BLaER1 treated with 17β-estradiol and CSF1 and Interleukin-3, amounts not matched to agents 10 nM and 100 nM (cell line): Measurements from ENCODE around the gene STAG3.
"Not testable (repeated sequence)": the region's sequence is repeated elsewhere in the genome, so short reads cannot be mapped to it uniquely, and the experiment has no call there.

ENCODE experiments used
- H3K27ac ChIP-seq, 11 experiments: shearing (Covaris generic); formaldehyde crosslinking; 2 replicates each; pipeline ENCODE4 v1.8.1; 2022
- H3K27me3 ChIP-seq, 11 experiments: shearing (Covaris generic); formaldehyde crosslinking; 2 replicates each; pipeline ENCODE4 v1.8.1; 2022
- H3K36me3 ChIP-seq, 11 experiments: shearing (Covaris generic); formaldehyde crosslinking; 2 replicates each; pipeline ENCODE4 v1.8.1; 2022
- H3K4me1 ChIP-seq, 10 experiments: shearing (Covaris generic); formaldehyde crosslinking; 2 replicates each; pipeline ENCODE4 v1.8.1; 2022
- H3K4me2 ChIP-seq, 11 experiments: shearing (Covaris generic); formaldehyde crosslinking; 2 replicates each; pipeline ENCODE4 v1.8.1; 2022
- H3K4me3 ChIP-seq, 10 experiments: shearing (Covaris generic); formaldehyde crosslinking; 2 replicates each; pipeline ENCODE4 v1.8.1; 2022
- H3K9ac ChIP-seq, 11 experiments: shearing (Covaris generic); formaldehyde crosslinking; 2 replicates each; pipeline ENCODE4 v1.8.1; 2022
- H3K9me3 ChIP-seq, 11 experiments: shearing (Covaris generic); formaldehyde crosslinking; replicated peaks in 1 of 11; 2 replicates each; pipeline ENCODE4 v1.8.1; 2022
- H4K20me1 ChIP-seq, 11 experiments: shearing (Covaris generic); formaldehyde crosslinking; 2 replicates each; pipeline ENCODE4 v1.8.1; 2022
- Cebpa-rat ChIP-seq, 11 experiments: shearing (Covaris generic); IDR thresholded peaks; 2 replicates each; pipeline ENCODE4 v1.8.1; 2022

The STAG3 gene

DNA sequence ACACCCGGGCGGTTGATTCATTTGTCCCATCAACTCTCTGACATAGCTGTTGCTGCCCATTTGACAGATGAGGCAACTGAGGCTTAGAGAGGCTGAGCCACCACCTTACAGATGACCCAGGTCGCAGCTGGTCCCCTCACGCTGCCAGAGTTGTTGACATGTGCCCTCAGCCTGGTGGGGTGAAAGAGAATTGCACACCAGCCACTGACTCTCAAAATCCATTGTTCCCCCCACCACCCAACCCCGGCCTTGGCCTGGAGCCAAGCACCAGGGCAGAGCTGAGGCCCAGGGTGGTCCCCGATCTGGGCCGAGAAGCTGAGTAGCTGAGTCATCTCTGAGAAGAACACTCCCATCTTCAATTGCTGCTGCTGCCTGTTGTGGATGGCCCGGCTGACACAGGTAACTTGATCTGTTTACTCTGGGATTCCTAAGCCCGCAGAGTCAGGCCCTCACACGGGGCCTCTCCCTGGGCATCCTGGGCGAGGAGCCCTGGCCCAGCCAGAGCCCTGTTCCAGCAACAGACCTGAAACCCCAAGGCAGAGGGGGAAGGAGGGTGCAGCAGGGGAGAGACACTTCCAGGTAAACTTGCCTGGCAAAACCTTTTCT, 69.5 kb downstream of the STAG3 start:
- no peaks in the 10 kb centered on the region for H3K27me3 ChIP-seq
- H3K27ac ChIP-seq, result peak overlapping the region in 1 of 11 experiments; percentile 40; a peak in 1 of 22 replicates
- no peak overlapping the region for H3K9ac ChIP-seq
- no peaks in the 10 kb centered on the region for H3K9me3 ChIP-seq
- H3K4me1 ChIP-seq, result peaks cover 0 to 30% (median 10%) of the 10 kb centered on the region in 10 experiments; a peak in 14 of 20 replicates
- no peak overlapping the region for H3K4me3 ChIP-seq
- H4K20me1 ChIP-seq, result peaks cover 0 to 12% (median 0%) of the 10 kb centered on the region in 11 experiments; a peak in 5 of 22 replicates
- TF ChIP-seq Cebpa-rat (IDR thresholded peaks at IDR 0.05), result no peak
- no peaks in the 10 kb centered on the region for H3K36me3 ChIP-seq
- no peak overlapping the region for H3K4me2 ChIP-seq

- Histone ChIP-seq H3K36me3 (no peaks in the 10 kb centered on the region), H3K4me3 (no peak overlapping the region), H3K4me1 (peaks cover 0 to 23% (median 7%) of the 10 kb centered on the region in 10 experiments; a peak in 14 of 20 replicates), H3K9ac (no peak overlapping the region), H3K4me2 (no peak overlapping the region), H3K27ac (no peak overlapping the region), H3K27me3 (no peaks in the 10 kb centered on the region), H3K9me3 (no peaks in the 10 kb centered on the region), H4K20me1 (peaks cover 0 to 12% (median 0%) of the 10 kb centered on the region in 11 experiments; a peak in 5 of 22 replicates)
- no peak for TF ChIP-seq Cebpa-rat (IDR thresholded peaks at IDR 0.05)
Measured at GRCh38 chr7:100248483-100248882, 70.8 kb downstream of the STAG3 start.

GRCh38 chr7:100257017-100257416, 79.3 kb downstream of the STAG3 start:
- Histone ChIP-seq H3K27ac (no peak overlapping the region), H3K4me1 (no peaks in the 10 kb centered on the region), H3K9me3 (no peaks in the 10 kb centered on the region), H3K9ac (no peak overlapping the region), H4K20me1 (peaks cover 0 to 44% (median 6%) of the 10 kb centered on the region in 11 experiments; a peak in 6 of 22 replicates), H3K4me3 (no peak overlapping the region), H3K36me3 (no peaks in the 10 kb centered on the region; a peak in 1 of 22 replicates), H3K27me3 (no peaks in the 10 kb centered on the region), H3K4me2 (no peak overlapping the region)
- no peak for TF ChIP-seq Cebpa-rat (IDR thresholded peaks at IDR 0.05)

DNA sequence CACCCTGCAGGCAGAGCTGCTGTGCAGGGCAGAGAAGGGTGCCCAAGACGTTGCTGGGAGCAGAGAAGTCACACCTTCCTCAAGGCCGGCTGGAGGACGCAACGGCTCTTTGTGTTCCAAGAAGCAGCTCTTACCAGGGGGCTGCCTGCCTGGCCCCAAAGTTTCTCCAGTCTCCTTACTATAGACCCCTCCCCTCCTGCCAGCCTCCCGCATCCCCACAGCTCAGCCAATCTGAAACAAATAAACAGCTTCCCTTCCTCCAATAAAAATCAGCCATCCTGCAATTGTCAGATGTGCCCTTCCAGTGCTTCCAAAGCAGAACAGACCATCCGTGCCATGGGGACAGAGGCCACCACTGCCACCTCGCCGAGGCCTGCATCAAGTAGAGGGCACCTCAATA, 82.3 kb downstream of the STAG3 start:
- not testable (repeated sequence) for H3K4me2 ChIP-seq, H3K27me3 ChIP-seq, H3K4me3 ChIP-seq, H3K9me3 ChIP-seq, H3K9ac ChIP-seq, H3K27ac ChIP-seq, H3K36me3 ChIP-seq, H3K4me1 ChIP-seq
- peaks cover 0 to 52% (median 3%) of the 10 kb centered on the region in 11 experiments; a peak in 7 of 22 replicates for H4K20me1 ChIP-seq

DNA sequence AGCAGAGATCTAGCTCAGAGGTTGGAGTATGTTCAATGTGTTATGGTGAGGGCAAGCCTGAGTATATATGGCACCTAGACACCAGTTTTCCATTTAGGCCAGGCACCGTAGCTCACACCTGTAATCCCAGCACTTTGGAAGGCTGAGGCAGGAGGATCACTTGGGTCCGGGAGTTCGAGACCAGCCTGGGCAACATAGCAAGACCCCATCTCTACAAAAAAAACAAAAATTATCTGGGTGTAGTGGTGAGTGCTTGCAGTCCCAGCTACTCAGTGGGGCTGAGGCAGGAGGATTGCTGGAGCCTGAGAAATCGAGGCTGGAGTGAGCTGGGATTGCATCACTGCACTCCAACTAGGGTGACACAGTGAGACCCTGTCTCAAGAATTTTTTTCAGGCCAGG, 85.2 kb downstream of the STAG3 start:
- H3K9ac ChIP-seq, H3K9me3 ChIP-seq, H3K27me3 ChIP-seq, H3K27ac ChIP-seq, H3K4me2 ChIP-seq, H3K4me3 ChIP-seq, H3K36me3 ChIP-seq: not testable (repeated sequence)
- Histone ChIP-seq H3K4me1 (peaks cover 0 to 15% (median 12%) of the 10 kb centered on the region in 10 experiments; a peak in 15 of 20 replicates), H4K20me1 (peaks cover 0 to 51% (median 19%) of the 10 kb centered on the region in 11 experiments; a peak in 17 of 22 replicates)
